HEK293T (cell line): ENCODE measurements around the gene GRIK2.

ENCODE experiments used
- CTCF ChIA-PET: fragments of 350-600 bp; formaldehyde crosslinking; extraction: SDS; loops from one replicate; lab custom pipeline; 2021; ENCODE audit warnings: antibody characterized with exemption, inconsistent platforms; lab: Yijun Ruan, JAX
- POLR2A ChIA-PET: fragments of 350-600 bp; formaldehyde crosslinking; extraction: SDS; loops from one replicate; lab custom pipeline; 2020; ENCODE audit warnings: antibody characterized with exemption, inconsistent platforms; lab: Yijun Ruan, JAX
- DNase-seq: peaks from one replicate; pipeline ENCODE4 v3.0.0; 2012; ENCODE audit warnings: mixed read lengths; ENCODE audit errors: extremely low spot score
- ARNT ChIP-seq: fragments of 450-650 bp; IDR thresholded peaks from 2 replicates; pipeline ENCODE4 v1.6.1; 2017; ENCODE audit warnings: mild to moderate bottlenecking
- BHLHE40 ChIP-seq: fragments of 450-650 bp; IDR thresholded peaks from 2 replicates; pipeline ENCODE4 v1.6.1; 2016; ENCODE audit warnings: mild to moderate bottlenecking, moderate library complexity, borderline replicate concordance
- CTBP1 ChIP-seq: fragments of 450-650 bp; IDR thresholded peaks from 2 replicates; pipeline ENCODE4 v1.6.1; 2016; ENCODE audit warnings: borderline replicate concordance
- ELF4 ChIP-seq: fragments of 450-650 bp; IDR thresholded peaks from 2 replicates; pipeline ENCODE4 v1.6.1; 2017; ENCODE audit warnings: antibody characterized with exemption
- FOXA1 ChIP-seq: fragments of 450-650 bp; IDR thresholded peaks from 2 replicates; pipeline ENCODE4 v1.6.1; 2016; ENCODE audit warnings: mild to moderate bottlenecking
- FOXK2 ChIP-seq: fragments of 450-650 bp; IDR thresholded peaks from 2 replicates; pipeline ENCODE4 v1.6.1; 2016; ENCODE audit warnings: mild to moderate bottlenecking
- FOXM1 ChIP-seq: fragments of 450-650 bp; IDR thresholded peaks from 2 replicates; pipeline ENCODE4 v1.6.1; 2017; ENCODE audit warnings: mild to moderate bottlenecking, borderline replicate concordance
- HDGF ChIP-seq: fragments of 450-650 bp; IDR thresholded peaks from 2 replicates; pipeline ENCODE4 v1.6.1; 2017; ENCODE audit warnings: antibody characterized with exemption, borderline replicate concordance
- L3MBTL2 ChIP-seq: fragments of 450-650 bp; conservative IDR thresholded peaks from 2 replicates; pipeline ENCODE4 v1.6.1; 2016; ENCODE audit warnings: mild to moderate bottlenecking
- LEF1 ChIP-seq: fragments of 450-650 bp; IDR thresholded peaks from 2 replicates; pipeline ENCODE4 v1.6.1; 2017; ENCODE audit warnings: mild to moderate bottlenecking, borderline replicate concordance
- NFRKB ChIP-seq: fragments of 450-650 bp; IDR thresholded peaks from 2 replicates; pipeline ENCODE4 v1.6.1; 2016; ENCODE audit warnings: mild to moderate bottlenecking, moderate library complexity
- SP1 ChIP-seq: fragments of 450-650 bp; IDR thresholded peaks from 2 replicates; pipeline ENCODE4 v1.6.1; 2017
- SUZ12 ChIP-seq: fragments of 450-650 bp; IDR thresholded peaks from 2 replicates; pipeline ENCODE4 v1.6.1; 2016; ENCODE audit warnings: mild to moderate bottlenecking
- TARDBP ChIP-seq: fragments of 450-650 bp; IDR thresholded peaks from 2 replicates; pipeline ENCODE4 v1.6.1; 2016
- ZNF384 ChIP-seq: fragments of 450-650 bp; IDR thresholded peaks from 2 replicates; pipeline ENCODE4 v1.6.1; 2016
- TF ChIP-seq, protein P1 (sequence below): fragments of 450-650 bp; IDR thresholded peaks from 2 replicates; pipeline ENCODE4 v1.6.1; 2016

GRIK2 gene

DNA sequence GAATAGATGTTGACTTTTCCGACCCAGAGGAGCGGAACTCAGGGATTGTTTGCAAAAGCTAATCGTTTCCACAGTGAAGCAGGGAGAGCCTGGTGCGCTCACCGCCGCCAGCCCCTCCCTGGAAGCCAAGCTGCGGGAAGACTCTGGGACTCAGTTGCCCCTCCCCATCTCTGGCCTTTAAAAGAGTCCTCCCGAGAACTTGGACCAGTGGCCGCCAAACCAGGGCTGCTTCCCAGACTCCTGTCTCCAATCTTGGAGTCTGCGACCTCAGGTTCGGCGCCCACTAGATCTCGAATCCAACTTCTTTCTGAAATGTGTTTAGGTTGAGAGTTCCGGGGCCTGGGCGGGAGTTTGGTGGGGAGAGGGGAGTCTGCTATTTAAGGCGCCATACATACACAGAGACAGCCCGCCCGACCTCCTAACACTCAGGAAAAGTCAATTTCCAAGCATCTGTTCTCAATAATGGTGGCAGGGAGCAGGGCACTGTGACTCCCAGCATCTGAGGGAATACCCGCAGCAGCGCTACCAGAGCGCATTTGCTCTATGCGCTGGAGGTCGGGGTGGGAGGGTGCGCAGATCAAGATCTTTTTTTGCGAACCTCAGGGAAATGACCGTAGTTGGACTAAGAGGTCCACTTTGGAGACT lies 800 bp upstream of the GRIK2 start:
- TF ChIP-seq ELF4 (no peak), FOXK2 (no peak), ARNT (no peak), SUZ12 (no peak), ZNF384 (no peak), TARDBP (no peak), SP1 (no peak), BHLHE40 (no peak), LEF1 (no peak), FOXM1 (no peak)
- TF ChIP-seq, protein P1, sequence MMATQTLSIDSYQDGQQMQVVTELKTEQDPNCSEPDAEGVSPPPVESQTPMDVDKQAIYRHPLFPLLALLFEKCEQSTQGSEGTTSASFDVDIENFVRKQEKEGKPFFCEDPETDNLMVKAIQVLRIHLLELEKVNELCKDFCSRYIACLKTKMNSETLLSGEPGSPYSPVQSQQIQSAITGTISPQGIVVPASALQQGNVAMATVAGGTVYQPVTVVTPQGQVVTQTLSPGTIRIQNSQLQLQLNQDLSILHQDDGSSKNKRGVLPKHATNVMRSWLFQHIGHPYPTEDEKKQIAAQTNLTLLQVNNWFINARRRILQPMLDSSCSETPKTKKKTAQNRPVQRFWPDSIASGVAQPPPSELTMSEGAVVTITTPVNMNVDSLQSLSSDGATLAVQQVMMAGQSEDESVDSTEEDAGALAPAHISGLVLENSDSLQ = no peak
- ChIA-PET CTCF (interaction anchor here (1.1 kb wide), 1 partner anchor 38 kb away, joined by 5 read pairs; no protein-coding TSS in a partner anchor), POLR2A (interaction anchor here (0.6 kb wide), 1 partner anchor 1855 kb away, joined by 3 read pairs; no protein-coding TSS in a partner anchor)
- peak; percentile 12 for DNase-seq

DNA sequence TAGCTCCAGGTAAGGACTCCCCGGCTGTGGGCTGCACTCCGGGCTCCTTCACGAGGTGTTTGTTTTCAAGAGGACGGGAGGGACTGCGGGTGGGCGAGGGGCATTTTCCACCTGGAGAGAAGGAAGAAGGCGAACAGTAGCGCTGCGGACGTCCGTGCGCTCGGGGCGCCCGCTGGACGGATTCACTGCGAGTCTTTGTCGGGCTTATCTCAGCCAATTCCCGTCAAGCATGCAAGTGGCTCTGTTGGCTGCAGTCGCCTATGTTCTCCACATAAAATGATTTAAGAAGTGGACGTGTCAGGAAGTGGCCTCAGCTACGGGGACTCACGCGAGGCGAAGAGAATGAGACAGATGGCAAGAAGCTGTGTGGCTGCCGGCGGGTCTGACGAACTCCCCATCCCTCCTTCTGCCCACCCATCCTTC lies 332 bp downstream of the GRIK2 start:
- ChIA-PET CTCF (no interaction called here), POLR2A (no interaction called here)
- no peak for TF ChIP-seq ZNF384
- no peak for TF ChIP-seq LEF1
- TF ChIP-seq TARDBP = no peak
- TF ChIP-seq HDGF = no peak
- no peak for TF ChIP-seq ELF4
- TF ChIP-seq, protein P1 = no peak
- no peak for TF ChIP-seq L3MBTL2
- TF ChIP-seq BHLHE40 = no peak
- no peak for TF ChIP-seq CTBP1
- TF ChIP-seq FOXK2 = no peak
- TF ChIP-seq ARNT = no peak
- no peak for TF ChIP-seq SUZ12
- no peak for TF ChIP-seq NFRKB
- TF ChIP-seq FOXA1 = no peak
- peak; percentile 20 for DNase-seq

DNA sequence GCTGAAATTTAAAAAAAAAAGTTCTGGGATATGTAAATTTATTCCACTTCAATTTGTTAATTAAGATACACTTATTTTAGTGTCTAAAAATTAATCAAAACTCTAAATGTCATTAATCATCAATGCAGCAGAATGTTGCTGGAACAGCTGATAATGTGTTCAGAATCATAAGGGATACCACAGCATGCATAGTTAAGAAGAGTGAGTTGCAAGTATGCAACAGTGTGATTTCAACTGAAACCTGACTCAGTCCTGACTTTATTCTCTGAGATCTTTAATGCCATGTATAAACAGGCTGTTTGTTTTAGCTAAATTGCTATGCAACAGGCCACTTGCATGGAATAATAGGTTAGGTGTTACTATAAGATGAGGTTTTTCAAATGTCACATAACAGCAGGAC lies 1.4 kb downstream of the GRIK2 start:
- ChIA-PET POLR2A (no interaction called here), CTCF (no interaction called here)
- DNase-seq = no peak
- TF ChIP-seq CTBP1 (no peak), SP1 (no peak), TARDBP (no peak), FOXK2 (no peak), FOXM1 (no peak), SUZ12 (no peak), ELF4 (no peak), ARNT (no peak), BHLHE40 (no peak), L3MBTL2 (no peak), HDGF (no peak), ZNF384 (no peak), LEF1 (no peak), FOXA1 (no peak), NFRKB (no peak)
- TF ChIP-seq, protein P1 = no peak

DNA sequence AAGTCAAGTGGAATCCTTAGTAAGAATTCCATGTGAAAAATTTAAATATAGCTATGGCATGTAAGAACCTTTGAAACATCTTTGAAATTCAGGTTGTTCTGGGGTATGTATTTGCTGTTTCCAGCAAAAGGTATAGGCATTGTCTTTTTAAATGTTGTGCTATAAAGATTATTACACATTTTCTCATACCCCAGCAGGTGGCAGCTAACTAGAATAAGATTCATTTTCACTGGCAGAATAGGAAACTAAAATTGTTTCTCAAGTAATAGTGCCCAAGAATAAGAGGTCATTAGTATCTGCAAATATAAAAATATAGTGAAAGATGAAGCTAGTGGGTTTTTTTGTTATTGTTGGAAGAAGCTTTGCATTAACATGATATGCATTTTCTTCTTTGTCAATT lies 1.8 kb downstream of the GRIK2 start:
- no peak for DNase-seq
- ChIA-PET POLR2A (no interaction called here), CTCF (no interaction called here)
- TF ChIP-seq BHLHE40 (no peak), ARNT (no peak), ZNF384 (no peak), ELF4 (no peak), TARDBP (no peak), L3MBTL2 (no peak), CTBP1 (no peak), LEF1 (no peak), SP1 (no peak), FOXA1 (no peak), SUZ12 (no peak), FOXK2 (no peak), NFRKB (no peak), FOXM1 (no peak), HDGF (no peak)
- TF ChIP-seq, protein P1 = no peak

DNA sequence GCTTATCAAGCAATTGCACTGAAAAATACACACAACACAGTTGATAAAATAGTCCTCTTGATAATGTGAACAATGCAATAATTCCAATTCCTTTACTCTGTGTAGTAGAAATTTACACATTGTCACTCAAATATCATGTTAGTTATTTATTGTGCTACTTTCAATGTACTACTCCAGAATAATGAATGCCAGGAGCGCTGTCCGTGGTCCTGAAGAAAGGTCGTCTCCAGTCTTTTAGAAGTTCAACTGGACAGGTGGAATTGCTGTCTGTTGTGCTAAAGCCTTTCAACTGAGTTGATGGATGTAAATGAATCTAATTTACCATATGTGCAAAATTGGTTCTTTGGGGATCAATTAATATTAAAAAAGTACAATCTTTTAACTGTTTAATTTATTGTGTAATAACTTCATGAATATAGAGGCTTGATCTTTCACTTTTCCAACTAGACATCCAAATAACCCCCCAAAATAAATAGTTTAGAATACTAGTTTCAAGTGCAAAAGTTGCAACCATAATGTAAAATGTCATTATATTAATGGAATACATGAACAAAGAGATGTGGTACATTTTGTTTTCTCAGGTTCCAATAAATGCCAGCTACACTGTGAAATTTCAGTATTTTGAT lies 3.2 kb downstream of the GRIK2 start:
- no peak for TF ChIP-seq FOXK2
- no peak for TF ChIP-seq SUZ12
- no peak for TF ChIP-seq ELF4
- TF ChIP-seq FOXA1 = no peak
- no peak for TF ChIP-seq FOXM1
- TF ChIP-seq ARNT = no peak
- no peak for TF ChIP-seq TARDBP
- peak; percentile 16 for DNase-seq
- POLR2A ChIA-PET = no interaction called here
- CTCF ChIA-PET = no interaction called here
